GM13977 (cell line): Measurements from ENCODE around the gene WDR4.

Experiments
- DNase-seq: peaks from one replicate; pipeline ENCODE4 v3.0.0; 2012; ENCODE audit warnings: low spot score
- CTCF ChIP-seq: IDR thresholded peaks from 2 replicates; pipeline ENCODE4 v1.5.1; 2012; ENCODE audit warnings: mild to moderate bottlenecking, control low read depth; ENCODE audit not compliant: insufficient read depth; ENCODE audit errors: extremely low read depth, missing control alignments
- in situ Hi-C: fragments of 300-500 bp; cut with MboI; formaldehyde crosslinking; loops from one replicate; pipeline ENCODE4 v1.12.0; 2022; ENCODE audit warnings: low sequenced_read_pairs, low pct_unique_long_range_greater_than_20kb, mixed read lengths, inconsistent platforms; ENCODE audit not compliant: unreplicated experiment

Gene WDR4

GRCh38 chr21:42837421-42838211 is 41.7 kb downstream of the WDR4 start:
- DNase-seq, result peak; percentile 30
- in situ Hi-C loops, result no loop called here
- no peak for TF ChIP-seq CTCF

- DNase-seq, result peak; percentile 24
- in situ Hi-C loops, result no loop called here
- no peak for TF ChIP-seq CTCF
Measured at GRCh38 chr21:42836767-42837301, 42.5 kb downstream of the WDR4 start.

GRCh38 chr21:42836402-42836666 is 43.0 kb downstream of the WDR4 start:
- in situ Hi-C loops, result no loop called here
- no peak for DNase-seq
- no peak for TF ChIP-seq CTCF

GRCh38 chr21:42835611-42836401 is 43.5 kb downstream of the WDR4 start:
- TF ChIP-seq CTCF, result no peak
- DNase-seq, result no peak
- in situ Hi-C loops, result no loop called here

GRCh38 chr21:42835211-42835610 is 44.1 kb downstream of the WDR4 start:
- DNase-seq, result peak; percentile 9
- in situ Hi-C loops, result no loop called here
- no peak for TF ChIP-seq CTCF

GRCh38 chr21:42834726-42835191 is 44.6 kb downstream of the WDR4 start:
- in situ Hi-C loops, result no loop called here
- TF ChIP-seq CTCF, result no peak

More at GRCh38 chr21:42834726-42835191, 44.6 kb downstream of the WDR4 start:
- DNase-seq, result no peak
